ENCODE results near the gene RIMBP2.

The RIMBP2 gene

DNA sequence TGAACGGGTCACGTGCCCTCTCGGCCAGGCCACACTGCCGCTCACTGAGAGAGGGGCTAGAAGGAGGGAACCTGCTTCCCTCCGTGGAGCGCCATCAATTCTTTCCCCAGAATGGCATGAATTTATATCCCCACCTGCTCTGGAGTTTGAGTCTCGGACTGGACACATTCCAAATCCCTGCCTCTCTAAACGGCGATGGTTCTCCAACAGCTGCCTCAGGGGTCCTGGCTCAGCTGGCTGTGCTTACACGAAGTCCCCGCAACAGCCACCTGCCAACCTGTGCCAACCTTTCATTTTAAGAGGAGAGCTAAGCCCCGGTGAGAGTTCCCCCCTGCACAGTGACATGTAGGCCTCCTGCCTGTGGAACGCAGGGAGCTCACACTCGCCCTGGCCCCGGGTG is 73.2 kb downstream of the RIMBP2 start:
- Histone ChIP-seq H3K4me3 (ENCODE audit: control insufficient read depth in 1 of 7, extremely low read depth in 1 of 7, insufficient read depth in 4 of 7, low read depth in 2 of 7, low read length in 6 of 7) (no peak overlapping the region), H3K36me3 (ENCODE audit: control insufficient read depth in 4 of 4, insufficient read depth in 4 of 4, low read length in 3 of 4) (no peaks in the 10 kb centered on the region), H3K4me1 (ENCODE audit: control extremely low read depth in 1 of 4, control insufficient read depth in 4 of 4, insufficient read depth in 4 of 4, low read length in 3 of 4) (no peaks in the 10 kb centered on the region), H3K27me3 (replicated peaks in 2 of 5; ENCODE audit: control insufficient read depth in 4 of 5, insufficient read depth in 5 of 5, low read length in 4 of 5) (peaks cover 0 to 8% (median 0%) of the 10 kb centered on the region in 5 experiments), H3K27ac (ENCODE audit: insufficient read depth in 1 of 2, low read depth in 1 of 2, low read length in 2 of 2, poor library complexity in 1 of 2, severe bottlenecking in 2 of 2) (no peak overlapping the region), H3K9me3 (ENCODE audit: control extremely low read depth in 1 of 5, control insufficient read depth in 4 of 5, insufficient read depth in 2 of 5, low read depth in 1 of 5, low read length in 4 of 5) (no peaks in the 10 kb centered on the region)
- CTCF ChIA-PET = interaction anchor here (1.3 to 1.4 kb wide), 2 partner anchors 9 to 17 kb away, joined by 3 to 5 read pairs; no protein-coding TSS in a partner anchor
- POLR2A ChIA-PET = no interaction called here
- no peak for DNase-seq
- WGBS (ENCODE audit: insufficient coverage) = 99% methylated on average over 12 of the region's 15 CpGs

- DNase-seq = no peak
- Histone ChIP-seq H3K27me3 (replicated peaks in 2 of 5; ENCODE audit: control insufficient read depth in 4 of 5, insufficient read depth in 5 of 5, low read length in 4 of 5) (peaks cover 0 to 7% (median 0%) of the 10 kb centered on the region in 5 experiments), H3K9me3 (ENCODE audit: control extremely low read depth in 1 of 5, control insufficient read depth in 4 of 5, insufficient read depth in 2 of 5, low read depth in 1 of 5, low read length in 4 of 5) (no peaks in the 10 kb centered on the region), H3K4me1 (ENCODE audit: control extremely low read depth in 1 of 4, control insufficient read depth in 4 of 4, insufficient read depth in 4 of 4, low read length in 3 of 4) (no peaks in the 10 kb centered on the region), H3K4me3 (ENCODE audit: control insufficient read depth in 1 of 7, extremely low read depth in 1 of 7, insufficient read depth in 4 of 7, low read depth in 2 of 7, low read length in 6 of 7) (no peak overlapping the region), H3K27ac (ENCODE audit: insufficient read depth in 1 of 2, low read depth in 1 of 2, low read length in 2 of 2, poor library complexity in 1 of 2, severe bottlenecking in 2 of 2) (no peak overlapping the region), H3K36me3 (ENCODE audit: control insufficient read depth in 4 of 4, insufficient read depth in 4 of 4, low read length in 3 of 4) (no peaks in the 10 kb centered on the region)
- ChIA-PET POLR2A (no interaction called here), CTCF (no interaction called here)
- WGBS (ENCODE audit: insufficient coverage) = 88% methylated on average over 9 of the region's 14 CpGs
These were observed 74.4 kb downstream of the RIMBP2 start for GRCh38 chr12:130641533-130642184.

DNA sequence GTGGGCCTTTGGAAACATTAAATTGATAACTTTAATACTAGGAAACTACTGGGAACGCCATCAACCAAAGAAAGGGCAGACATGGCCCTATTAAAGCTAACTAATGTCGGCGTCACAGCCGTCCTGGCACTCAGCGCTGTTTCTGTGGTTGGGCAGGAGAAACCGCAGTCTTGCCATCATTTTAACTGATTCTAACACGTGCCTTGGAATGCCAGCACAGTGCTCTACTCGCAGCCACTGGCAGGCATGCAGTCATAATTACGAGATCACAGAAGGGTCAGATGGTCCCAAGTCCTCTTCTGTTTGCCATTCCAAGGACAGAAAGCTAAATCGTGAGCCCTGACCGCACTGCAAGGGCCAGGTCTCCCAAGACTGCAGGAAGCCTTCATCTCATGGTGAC is 75.2 kb downstream of the RIMBP2 start:
- H3K36me3 ChIP-seq (ENCODE audit: control insufficient read depth in 4 of 4, insufficient read depth in 4 of 4, low read length in 3 of 4) = no peaks in the 10 kb centered on the region
- no peak overlapping the region for H3K27ac ChIP-seq (ENCODE audit: insufficient read depth in 1 of 2, low read depth in 1 of 2, low read length in 2 of 2, poor library complexity in 1 of 2, severe bottlenecking in 2 of 2)
- no peaks in the 10 kb centered on the region for H3K4me1 ChIP-seq (ENCODE audit: control extremely low read depth in 1 of 4, control insufficient read depth in 4 of 4, insufficient read depth in 4 of 4, low read length in 3 of 4)
- 96% methylated on average over 11 of the region's 11 CpGs for WGBS (ENCODE audit: insufficient coverage)
- ChIA-PET POLR2A (no interaction called here), CTCF (interaction anchor here (1.0 kb wide), 1 partner anchor 24 kb away, joined by 3 read pairs; no protein-coding TSS in a partner anchor)
- no peak for DNase-seq
- H3K9me3 ChIP-seq (ENCODE audit: control extremely low read depth in 1 of 5, control insufficient read depth in 4 of 5, insufficient read depth in 2 of 5, low read depth in 1 of 5, low read length in 4 of 5) = no peaks in the 10 kb centered on the region
- peaks cover 0 to 13% (median 0%) of the 10 kb centered on the region in 5 experiments for H3K27me3 ChIP-seq (replicated peaks in 2 of 5; ENCODE audit: control insufficient read depth in 4 of 5, insufficient read depth in 5 of 5, low read length in 4 of 5)
- no peak overlapping the region for H3K4me3 ChIP-seq (ENCODE audit: control insufficient read depth in 1 of 7, extremely low read depth in 1 of 7, insufficient read depth in 4 of 7, low read depth in 2 of 7, low read length in 6 of 7)

DNA sequence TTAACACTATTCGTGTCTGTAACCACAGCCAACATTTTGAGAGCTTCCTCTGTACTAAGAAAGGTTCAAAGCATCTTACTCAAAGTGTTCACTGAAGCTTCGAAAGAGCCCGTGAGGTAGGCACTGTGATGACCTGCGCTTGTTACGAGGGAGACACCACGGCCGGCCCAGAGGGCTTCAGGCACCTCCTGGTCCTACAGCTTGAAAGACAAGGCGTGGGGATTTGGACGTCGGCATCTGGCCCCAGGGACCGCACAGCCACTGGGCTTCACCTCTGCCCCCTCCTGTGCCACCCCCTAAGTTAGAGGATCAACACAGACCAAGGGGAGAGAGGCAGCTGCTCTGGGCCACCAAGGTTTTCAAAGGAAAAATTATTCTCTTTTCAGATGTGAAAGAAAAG is 75.6 kb downstream of the RIMBP2 start:
- Histone ChIP-seq H3K36me3 (ENCODE audit: control insufficient read depth in 4 of 4, insufficient read depth in 4 of 4, low read length in 3 of 4) (no peaks in the 10 kb centered on the region), H3K4me3 (ENCODE audit: control insufficient read depth in 1 of 7, extremely low read depth in 1 of 7, insufficient read depth in 4 of 7, low read depth in 2 of 7, low read length in 6 of 7) (no peak overlapping the region), H3K4me1 (ENCODE audit: control extremely low read depth in 1 of 4, control insufficient read depth in 4 of 4, insufficient read depth in 4 of 4, low read length in 3 of 4) (no peaks in the 10 kb centered on the region), H3K9me3 (ENCODE audit: control extremely low read depth in 1 of 5, control insufficient read depth in 4 of 5, insufficient read depth in 2 of 5, low read depth in 1 of 5, low read length in 4 of 5) (no peaks in the 10 kb centered on the region), H3K27me3 (replicated peaks in 2 of 5; ENCODE audit: control insufficient read depth in 4 of 5, insufficient read depth in 5 of 5, low read length in 4 of 5) (peaks cover 0 to 17% (median 0%) of the 10 kb centered on the region in 5 experiments), H3K27ac (ENCODE audit: insufficient read depth in 1 of 2, low read depth in 1 of 2, low read length in 2 of 2, poor library complexity in 1 of 2, severe bottlenecking in 2 of 2) (no peak overlapping the region)
- CTCF ChIA-PET = interaction anchor here (0.6 to 1.0 kb wide), 2 partner anchors 23 to 271 kb away, joined by 3 read pairs; no protein-coding TSS in a partner anchor
- POLR2A ChIA-PET = no interaction called here
- DNase-seq = no peak
- 98% methylated on average over 11 of the region's 11 CpGs for WGBS (ENCODE audit: insufficient coverage)

GRCh38 chr12:130639476-130640424 is 76.3 kb downstream of the RIMBP2 start:
- H3K27ac ChIP-seq (ENCODE audit: insufficient read depth in 1 of 2, low read depth in 1 of 2, low read length in 2 of 2, poor library complexity in 1 of 2, severe bottlenecking in 2 of 2) = no peak overlapping the region
- H3K36me3 ChIP-seq (ENCODE audit: control insufficient read depth in 4 of 4, insufficient read depth in 4 of 4, low read length in 3 of 4) = no peaks in the 10 kb centered on the region
- CTCF ChIA-PET = interaction anchor here (0.6 to 1.0 kb wide), 2 partner anchors 23 to 270 kb away, joined by 3 read pairs; no protein-coding TSS in a partner anchor
- DNase-seq = no peak
- peaks cover 0 to 24% (median 0%) of the 10 kb centered on the region in 5 experiments for H3K27me3 ChIP-seq (replicated peaks in 2 of 5; ENCODE audit: control insufficient read depth in 4 of 5, insufficient read depth in 5 of 5, low read length in 4 of 5)
- 70% methylated on average over 13 of the region's 18 CpGs for WGBS (ENCODE audit: insufficient coverage)
- POLR2A ChIA-PET = no interaction called here
- peaks cover 0 to 3% (median 0%) of the 10 kb centered on the region in 4 experiments for H3K4me1 ChIP-seq (ENCODE audit: control extremely low read depth in 1 of 4, control insufficient read depth in 4 of 4, insufficient read depth in 4 of 4, low read length in 3 of 4)
- H3K9me3 ChIP-seq (ENCODE audit: control extremely low read depth in 1 of 5, control insufficient read depth in 4 of 5, insufficient read depth in 2 of 5, low read depth in 1 of 5, low read length in 4 of 5) = no peaks in the 10 kb centered on the region
- H3K4me3 ChIP-seq (ENCODE audit: control insufficient read depth in 1 of 7, extremely low read depth in 1 of 7, insufficient read depth in 4 of 7, low read depth in 2 of 7, low read length in 6 of 7) = no peak overlapping the region

- Histone ChIP-seq H3K27me3 (replicated peaks in 2 of 5; ENCODE audit: control insufficient read depth in 4 of 5, insufficient read depth in 5 of 5, low read length in 4 of 5) (peaks cover 0 to 52% (median 0%) of the 10 kb centered on the region in 5 experiments), H3K4me3 (ENCODE audit: control insufficient read depth in 1 of 7, extremely low read depth in 1 of 7, insufficient read depth in 4 of 7, low read depth in 2 of 7, low read length in 6 of 7) (no peak overlapping the region), H3K4me1 (ENCODE audit: control extremely low read depth in 1 of 4, control insufficient read depth in 4 of 4, insufficient read depth in 4 of 4, low read length in 3 of 4) (peaks cover 0 to 3% (median 0%) of the 10 kb centered on the region in 4 experiments), H3K36me3 (ENCODE audit: control insufficient read depth in 4 of 4, insufficient read depth in 4 of 4, low read length in 3 of 4) (no peaks in the 10 kb centered on the region), H3K9me3 (ENCODE audit: control extremely low read depth in 1 of 5, control insufficient read depth in 4 of 5, insufficient read depth in 2 of 5, low read depth in 1 of 5, low read length in 4 of 5) (no peaks in the 10 kb centered on the region), H3K27ac (ENCODE audit: insufficient read depth in 1 of 2, low read depth in 1 of 2, low read length in 2 of 2, poor library complexity in 1 of 2, severe bottlenecking in 2 of 2) (no peak overlapping the region)
- DNase-seq = no peak
- 91% methylated on average over 3 of the region's 5 CpGs for WGBS (ENCODE audit: insufficient coverage)
- ChIA-PET POLR2A (no interaction called here), CTCF (interaction anchor here (0.9 kb wide), 1 partner anchor 11 kb away, joined by 3 read pairs; no protein-coding TSS in a partner anchor)
These were observed 79.7 kb downstream of the RIMBP2 start for GRCh38 chr12:130636370-130636769.
